Neutrophil (primary cell): ENCODE results near the gene PPP1R14C.
"Not testable (repeated sequence)": the region's sequence is repeated elsewhere in the genome, so short reads cannot be mapped to it uniquely, and the experiment has no call there.

Source experiments
- H3K27ac ChIP-seq: fragments of 200-600 bp; sonication (generic); 2 replicates; pipeline ENCODE4 v1.5.1; 2016; ENCODE audit warnings: mild to moderate bottlenecking, moderate library complexity
- H3K27me3 ChIP-seq: fragments of 200-600 bp; sonication (generic); 2 replicates; pipeline ENCODE4 v1.6.0; 2016; ENCODE audit warnings: mild to moderate bottlenecking
- H3K36me3 ChIP-seq: fragments of 200-600 bp; sonication (generic); 2 replicates; pipeline ENCODE4 v1.5.1; 2017
- H3K4me1 ChIP-seq, 2 experiments: fragments of 200-600 bp in 1 of 2; sonication (generic) in 1 of 2; 1 replicate in 1 of 2; 2 replicates in 1 of 2; pipeline versions ENCODE4 v1.5.1 to v1.6.1; 2013 to 2016; ENCODE audit warnings: low read depth in 1 of 2, low read length in 1 of 2, mild to moderate bottlenecking in 1 of 2, moderate library complexity in 1 of 2; ENCODE audit not compliant: control insufficient read depth in 1 of 2, insufficient read depth in 1 of 2
- H3K4me3 ChIP-seq, 2 experiments: fragments of 200-600 bp in 1 of 2; sonication (generic) in 1 of 2; 1 replicate in 1 of 2; 2 replicates in 1 of 2; pipeline ENCODE4 v1.5.1; 2013 to 2016; ENCODE audit warnings: low read depth in 1 of 2, low read length in 1 of 2, mild to moderate bottlenecking in 1 of 2, moderate library complexity in 1 of 2
- H3K9me3 ChIP-seq: fragments of 200-600 bp; sonication (generic); 2 replicates; pipeline ENCODE4 v1.5.1; 2016
- CTCF ChIP-seq: fragments of 200-600 bp; sonication (generic); IDR thresholded peaks from 2 replicates; pipeline ENCODE4 v1.5.1; 2016; ENCODE audit warnings: antibody characterized with exemption

Gene PPP1R14C

GRCh38 chr6:150238846-150239407 is 96.1 kb downstream of the PPP1R14C start:
- H3K36me3 ChIP-seq = no peaks in the 10 kb centered on the region
- H3K4me3 ChIP-seq = no peak overlapping the region
- no peak overlapping the region for H3K27ac ChIP-seq
- TF ChIP-seq CTCF = no peak
- H3K9me3 ChIP-seq = no peaks in the 10 kb centered on the region
- no peaks in the 10 kb centered on the region for H3K4me1 ChIP-seq
- H3K27me3 ChIP-seq = no peaks in the 10 kb centered on the region

DNA sequence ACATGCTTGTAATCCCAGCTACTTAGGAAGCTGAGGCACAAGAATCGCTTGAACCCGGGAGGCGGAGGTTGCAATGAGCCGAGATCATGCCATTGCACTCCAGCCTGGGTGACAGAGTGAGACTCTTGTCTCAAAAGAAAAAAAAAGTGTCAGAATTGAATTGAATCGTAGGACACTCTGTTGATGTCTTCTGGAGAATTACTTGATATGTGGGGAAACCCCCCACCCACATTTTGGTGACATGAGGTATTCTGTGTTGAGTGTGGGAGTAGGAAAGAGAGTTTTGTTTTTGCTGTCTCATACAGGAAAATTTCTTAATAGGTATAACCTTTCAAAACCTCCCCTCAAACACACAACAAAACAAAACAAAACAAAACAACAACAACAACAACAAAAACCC is 98.9 kb downstream of the PPP1R14C start:
- not testable (repeated sequence) for H3K27ac ChIP-seq, H3K27me3 ChIP-seq, H3K4me1 ChIP-seq, H3K9me3 ChIP-seq, H3K4me3 ChIP-seq, H3K36me3 ChIP-seq

GRCh38 chr6:150243620-150244314 is 100.9 kb downstream of the PPP1R14C start:
- no peak for TF ChIP-seq CTCF

DNA sequence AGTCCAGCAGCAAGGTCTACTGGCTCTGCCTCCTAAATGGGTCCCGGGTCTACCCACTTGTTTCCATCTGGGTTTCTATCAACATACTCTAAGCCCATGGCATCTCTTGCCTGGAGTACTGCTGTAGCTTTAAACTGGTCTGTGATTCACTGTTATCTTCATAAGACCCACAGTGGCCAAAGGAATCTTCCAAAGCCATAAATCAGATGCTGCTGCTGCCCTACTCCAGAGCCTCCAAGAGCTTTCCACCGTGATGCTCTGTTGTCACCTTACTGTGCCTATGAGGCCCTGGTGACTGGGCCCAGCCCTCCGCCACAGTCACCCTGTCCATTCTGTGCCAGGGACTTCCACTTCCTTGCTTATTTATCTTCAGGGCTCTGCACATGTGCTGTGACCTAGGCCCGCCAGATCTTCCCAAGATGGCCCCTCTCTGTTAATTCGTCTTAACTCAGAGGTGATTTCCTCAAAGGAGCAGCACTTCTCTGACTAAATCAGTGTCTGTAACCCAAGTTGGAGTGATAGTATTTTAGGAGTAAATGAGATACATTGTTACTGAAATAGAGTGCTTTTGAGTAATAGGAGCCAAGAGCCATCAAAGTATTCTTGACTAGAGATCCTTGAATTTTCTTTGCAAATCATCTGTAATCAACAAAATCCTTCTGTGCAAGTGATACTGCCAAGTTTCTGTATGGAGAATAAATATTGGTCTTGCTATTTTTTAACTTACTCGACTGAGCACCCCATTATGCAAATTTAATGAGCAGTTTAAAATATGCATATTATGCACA is 102.5 kb downstream of the PPP1R14C start:
- Histone ChIP-seq H3K9me3 (no peaks in the 10 kb centered on the region), H3K36me3 (no peaks in the 10 kb centered on the region), H3K27ac (no peak overlapping the region), H3K27me3 (no peaks in the 10 kb centered on the region), H3K4me3 (no peak overlapping the region), H3K4me1 (no peaks in the 10 kb centered on the region)
- TF ChIP-seq CTCF = no peak

More at GRCh38 chr6:150243620-150244314, 100.9 kb downstream of the PPP1R14C start:
- Histone ChIP-seq H3K27me3 (no peaks in the 10 kb centered on the region), H3K36me3 (no peaks in the 10 kb centered on the region), H3K4me3 (no peak overlapping the region), H3K4me1 (no peaks in the 10 kb centered on the region), H3K9me3 (no peaks in the 10 kb centered on the region), H3K27ac (no peak overlapping the region)

GRCh38 chr6:150247803-150248202 is 105.0 kb downstream of the PPP1R14C start:
- no peaks in the 10 kb centered on the region for H3K27me3 ChIP-seq
- TF ChIP-seq CTCF = no peak
- H3K4me1 ChIP-seq = no peaks in the 10 kb centered on the region
- H3K9me3 ChIP-seq = no peaks in the 10 kb centered on the region
- H3K4me3 ChIP-seq = no peak overlapping the region
- H3K27ac ChIP-seq = no peak overlapping the region
- no peaks in the 10 kb centered on the region for H3K36me3 ChIP-seq

DNA sequence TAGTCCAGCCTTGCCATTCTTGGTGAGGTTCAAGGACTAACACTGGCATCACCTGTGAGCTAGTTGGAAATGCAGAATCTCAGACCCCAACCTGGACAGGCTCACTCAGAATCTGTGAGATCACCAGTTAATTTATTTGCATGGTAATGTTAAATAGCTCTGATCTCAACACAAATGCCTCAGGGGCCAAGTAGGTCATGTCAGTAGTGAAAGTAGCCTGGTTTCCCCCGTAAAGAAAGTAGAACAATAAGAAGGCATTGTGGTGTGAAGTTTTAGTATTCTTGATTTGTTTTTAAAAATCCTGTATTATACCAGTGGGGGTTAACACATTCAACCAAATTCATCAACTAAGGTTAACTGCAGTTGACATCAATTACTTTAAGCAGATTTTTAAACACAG is 105.5 kb downstream of the PPP1R14C start:
- no peaks in the 10 kb centered on the region for H3K4me1 ChIP-seq
- H3K9me3 ChIP-seq = no peaks in the 10 kb centered on the region
- no peaks in the 10 kb centered on the region for H3K36me3 ChIP-seq
- H3K4me3 ChIP-seq = no peak overlapping the region
- TF ChIP-seq CTCF = no peak
- no peak overlapping the region for H3K27ac ChIP-seq
- H3K27me3 ChIP-seq = no peaks in the 10 kb centered on the region
